ENCODE data around the gene SH3GL1.

- TF ChIP-seq POLR2A (IDR thresholded peaks at IDR 0.05) = no peak
- TF ChIP-seq POLR2AphosphoS5 (IDR thresholded peaks at IDR 0.05; ENCODE audit: insufficient read depth in 1 of 2, low read depth in 1 of 2) = no peak
Observed at GRCh38 chr19:4346020-4346383, 54.3 kb downstream of the SH3GL1 start.
